Panc1 (cell line): ENCODE measurements around the gene SMIM5.

Experiments used
- CTCF ChIP-seq: fragments of 450-650 bp; IDR thresholded peaks from 2 replicates; pipeline ENCODE4 v1.5.1; 2017; ENCODE audit warnings: mild to moderate bottlenecking
- POLR2AphosphoS5 ChIP-seq: IDR thresholded peaks from 2 replicates; pipeline ENCODE4 v1.6.1; 2012; ENCODE audit warnings: mild to moderate bottlenecking, low read depth, low read length, moderate library complexity
- SIN3A ChIP-seq: IDR thresholded peaks from 2 replicates; pipeline ENCODE4 v1.6.1; 2012; ENCODE audit warnings: low read depth, mild to moderate bottlenecking, low read length, moderate library complexity, borderline replicate concordance; ENCODE audit not compliant: insufficient read depth
- TF ChIP-seq, protein P1 (sequence below), 2 experiments: IDR thresholded peaks; 2 replicates each; pipeline ENCODE4 v1.6.1; 2011 to 2012; ENCODE audit warnings: low read depth in 2 of 2, control low read depth in 1 of 2, low read length in 1 of 2, mild to moderate bottlenecking in 1 of 2, moderate library complexity in 1 of 2; ENCODE audit not compliant: insufficient read depth in 1 of 2

- TF ChIP-seq POLR2AphosphoS5: no peak
- no peak for TF ChIP-seq CTCF
- TF ChIP-seq, protein P1, sequence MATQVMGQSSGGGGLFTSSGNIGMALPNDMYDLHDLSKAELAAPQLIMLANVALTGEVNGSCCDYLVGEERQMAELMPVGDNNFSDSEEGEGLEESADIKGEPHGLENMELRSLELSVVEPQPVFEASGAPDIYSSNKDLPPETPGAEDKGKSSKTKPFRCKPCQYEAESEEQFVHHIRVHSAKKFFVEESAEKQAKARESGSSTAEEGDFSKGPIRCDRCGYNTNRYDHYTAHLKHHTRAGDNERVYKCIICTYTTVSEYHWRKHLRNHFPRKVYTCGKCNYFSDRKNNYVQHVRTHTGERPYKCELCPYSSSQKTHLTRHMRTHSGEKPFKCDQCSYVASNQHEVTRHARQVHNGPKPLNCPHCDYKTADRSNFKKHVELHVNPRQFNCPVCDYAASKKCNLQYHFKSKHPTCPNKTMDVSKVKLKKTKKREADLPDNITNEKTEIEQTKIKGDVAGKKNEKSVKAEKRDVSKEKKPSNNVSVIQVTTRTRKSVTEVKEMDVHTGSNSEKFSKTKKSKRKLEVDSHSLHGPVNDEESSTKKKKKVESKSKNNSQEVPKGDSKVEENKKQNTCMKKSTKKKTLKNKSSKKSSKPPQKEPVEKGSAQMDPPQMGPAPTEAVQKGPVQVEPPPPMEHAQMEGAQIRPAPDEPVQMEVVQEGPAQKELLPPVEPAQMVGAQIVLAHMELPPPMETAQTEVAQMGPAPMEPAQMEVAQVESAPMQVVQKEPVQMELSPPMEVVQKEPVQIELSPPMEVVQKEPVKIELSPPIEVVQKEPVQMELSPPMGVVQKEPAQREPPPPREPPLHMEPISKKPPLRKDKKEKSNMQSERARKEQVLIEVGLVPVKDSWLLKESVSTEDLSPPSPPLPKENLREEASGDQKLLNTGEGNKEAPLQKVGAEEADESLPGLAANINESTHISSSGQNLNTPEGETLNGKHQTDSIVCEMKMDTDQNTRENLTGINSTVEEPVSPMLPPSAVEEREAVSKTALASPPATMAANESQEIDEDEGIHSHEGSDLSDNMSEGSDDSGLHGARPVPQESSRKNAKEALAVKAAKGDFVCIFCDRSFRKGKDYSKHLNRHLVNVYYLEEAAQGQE (IDR thresholded peaks at IDR 0.05; ENCODE audit: insufficient read depth in 1 of 2, low read depth in 2 of 2, low read length in 1 of 2): no peak
- TF ChIP-seq SIN3A: no peak
These were observed 4.8 kb upstream of the SMIM5 start for GRCh38 chr17:75628425-75628824.
